ENCODE measurements around the gene GABBR2.

DNA sequence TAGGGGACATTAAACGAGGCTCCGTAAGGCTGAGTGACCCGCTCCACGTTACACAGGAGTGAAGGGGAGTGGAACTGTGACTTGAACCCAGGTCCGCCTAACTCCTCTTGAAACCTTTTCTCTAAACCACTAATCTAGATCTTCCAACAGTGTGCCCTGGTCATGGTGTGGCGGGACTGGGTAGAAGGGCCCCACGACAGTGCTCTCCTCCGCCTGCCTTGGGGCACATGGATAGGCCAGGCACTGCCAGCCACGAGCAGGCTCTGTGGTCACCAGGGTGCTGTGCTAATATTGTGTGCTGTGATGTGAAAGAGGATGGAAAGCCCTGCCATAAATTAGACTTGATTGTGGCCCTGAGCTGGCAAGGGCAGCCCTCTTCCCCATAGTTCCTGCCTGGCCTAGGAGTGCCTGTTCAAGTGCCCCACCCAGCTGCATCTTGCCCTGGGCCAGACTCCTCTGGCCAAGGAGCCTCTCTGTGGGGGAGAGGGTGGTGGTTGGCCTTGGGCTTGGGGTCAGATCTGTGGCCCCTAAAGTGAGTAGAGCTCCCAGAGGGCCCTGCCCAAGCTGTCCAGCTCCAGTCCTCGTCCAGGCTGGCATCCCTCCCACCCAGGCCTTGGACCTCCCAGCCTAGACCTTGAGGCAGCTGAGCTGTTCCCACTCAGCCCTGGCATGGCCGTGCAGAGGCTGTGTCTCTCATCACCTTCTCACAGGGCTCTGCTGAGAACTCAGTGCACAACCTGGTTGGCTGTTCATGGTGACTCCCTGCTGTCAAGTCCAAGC is 385.5 kb downstream of the GABBR2 start:
- TF ChIP-seq, protein P1, sequence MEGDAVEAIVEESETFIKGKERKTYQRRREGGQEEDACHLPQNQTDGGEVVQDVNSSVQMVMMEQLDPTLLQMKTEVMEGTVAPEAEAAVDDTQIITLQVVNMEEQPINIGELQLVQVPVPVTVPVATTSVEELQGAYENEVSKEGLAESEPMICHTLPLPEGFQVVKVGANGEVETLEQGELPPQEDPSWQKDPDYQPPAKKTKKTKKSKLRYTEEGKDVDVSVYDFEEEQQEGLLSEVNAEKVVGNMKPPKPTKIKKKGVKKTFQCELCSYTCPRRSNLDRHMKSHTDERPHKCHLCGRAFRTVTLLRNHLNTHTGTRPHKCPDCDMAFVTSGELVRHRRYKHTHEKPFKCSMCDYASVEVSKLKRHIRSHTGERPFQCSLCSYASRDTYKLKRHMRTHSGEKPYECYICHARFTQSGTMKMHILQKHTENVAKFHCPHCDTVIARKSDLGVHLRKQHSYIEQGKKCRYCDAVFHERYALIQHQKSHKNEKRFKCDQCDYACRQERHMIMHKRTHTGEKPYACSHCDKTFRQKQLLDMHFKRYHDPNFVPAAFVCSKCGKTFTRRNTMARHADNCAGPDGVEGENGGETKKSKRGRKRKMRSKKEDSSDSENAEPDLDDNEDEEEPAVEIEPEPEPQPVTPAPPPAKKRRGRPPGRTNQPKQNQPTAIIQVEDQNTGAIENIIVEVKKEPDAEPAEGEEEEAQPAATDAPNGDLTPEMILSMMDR (IDR thresholded peaks at IDR 0.05) = no peak
- no peak for TF ChIP-seq EZH2 (IDR thresholded peaks at IDR 0.05; ENCODE audit: borderline replicate concordance, insufficient read depth, low read depth, low read length, poor library complexity, severe bottlenecking)

All from B cell (primary cell).